GM12874 (cell line): ENCODE results near the gene KATNAL1.

Source experiments
- CTCF ChIP-seq: IDR thresholded peaks from 2 replicates; pipeline ENCODE4 v1.5.1; 2011; ENCODE audit warnings: low read depth, mild to moderate bottlenecking, control low read depth, low read length, moderate library complexity; ENCODE audit not compliant: insufficient read depth

The KATNAL1 gene

GRCh38 chr13:30325668-30326067 lies 18.3 kb upstream of the KATNAL1 start:
- no peak for TF ChIP-seq CTCF

GRCh38 chr13:30323524-30323923 lies 16.2 kb upstream of the KATNAL1 start:
- no peak for TF ChIP-seq CTCF

- TF ChIP-seq CTCF = no peak
Measured at GRCh38 chr13:30322428-30322827, 15.1 kb upstream of the KATNAL1 start.

GRCh38 chr13:30321256-30321655 lies 13.9 kb upstream of the KATNAL1 start:
- TF ChIP-seq CTCF = no peak

GRCh38 chr13:30319655-30320054 lies 12.3 kb upstream of the KATNAL1 start:
- TF ChIP-seq CTCF = no peak

- no peak for TF ChIP-seq CTCF
Measured at GRCh38 chr13:30319130-30319529, 11.8 kb upstream of the KATNAL1 start.

- TF ChIP-seq CTCF = no peak
Measured at GRCh38 chr13:30318026-30318425, 10.7 kb upstream of the KATNAL1 start.

GRCh38 chr13:30314562-30314961 lies 7.2 kb upstream of the KATNAL1 start:
- no peak for TF ChIP-seq CTCF
